ENCODE measurements around the gene C3orf22.
"Not testable (repeated sequence)": the region's sequence is repeated elsewhere in the genome, so short reads cannot be mapped to it uniquely, and the experiment has no call there.

The C3orf22 gene

GRCh38 chr3:126542340-126543241 is 16.1 kb downstream of the C3orf22 start:
- no peak for DNase-seq

GRCh38 chr3:126541628-126542339 is 16.9 kb downstream of the C3orf22 start:
- DNase-seq: no peak

GRCh38 chr3:126540951-126541627 is 17.6 kb downstream of the C3orf22 start:
- DNase-seq: no peak

GRCh38 chr3:126540342-126540849 is 18.3 kb downstream of the C3orf22 start:
- DNase-seq: no peak

- DNase-seq: no peak
These were observed 19.0 kb downstream of the C3orf22 start for GRCh38 chr3:126539558-126540250.

GRCh38 chr3:126538966-126539365 is 19.8 kb downstream of the C3orf22 start:
- DNase-seq: no peak

- no peak for DNase-seq
These were observed 20.4 kb downstream of the C3orf22 start for GRCh38 chr3:126538316-126538715.

- DNase-seq: peak; percentile 60
These were observed 20.9 kb downstream of the C3orf22 start for GRCh38 chr3:126537730-126538281.

GRCh38 chr3:126537116-126537729 is 21.5 kb downstream of the C3orf22 start:
- no peak for DNase-seq

GRCh38 chr3:126536126-126536525 is 22.6 kb downstream of the C3orf22 start:
- no peak for DNase-seq

- DNase-seq: no peak
These were observed 23.1 kb downstream of the C3orf22 start for GRCh38 chr3:126535636-126536035.

GRCh38 chr3:126534716-126535115 is 24.0 kb downstream of the C3orf22 start:
- DNase-seq: not testable (repeated sequence)

- DNase-seq: no peak
These were observed 25.2 kb downstream of the C3orf22 start for GRCh38 chr3:126533506-126533905.

- DNase-seq: no peak
These were observed 27.7 kb downstream of the C3orf22 start for GRCh38 chr3:126531051-126531330.

- DNase-seq: no peak
These were observed 28.3 kb downstream of the C3orf22 start for GRCh38 chr3:126530171-126531050.

- DNase-seq: no peak
These were observed 29.1 kb downstream of the C3orf22 start for GRCh38 chr3:126529585-126530170.

- DNase-seq: no peak
These were observed 29.8 kb downstream of the C3orf22 start for GRCh38 chr3:126528800-126529541.

- no peak for DNase-seq
These were observed 30.3 kb downstream of the C3orf22 start for GRCh38 chr3:126528419-126528799.

- DNase-seq: no peak
These were observed 31.1 kb downstream of the C3orf22 start for GRCh38 chr3:126527455-126528211.
